K562 (cell line): Measurements from ENCODE around the gene POPDC2. TPM values are rescaled to one million over a fixed set of nuclear protein-coding genes. Genes with fewer than 3 reads are reported as not detected.

Source experiments
- ATAC-seq: fragments of 200-7000 bp; cut with Tn5 transposase; 3 replicates; pipeline ENCODE4 v1.9.1; 2020; ENCODE audit warnings: moderate library complexity
- Bru-seq: library from RNA; stranded (reverse); fragments of 400-500 nt; gene quantifications from one replicate; lab custom pipeline; 2021; lab: Mats Ljungman, UMichigan
- BruChase-seq, 2 experiments: library from RNA; stranded (reverse); fragments of 400-500 nt; gene quantifications; one replicate each; lab custom pipeline; 2021; lab: Mats Ljungman, UMichigan
- BruUV-seq: library from RNA; stranded (reverse); fragments of 400-500 nt; replicated peaks from 2 replicates; lab custom pipeline; 2021; lab: Mats Ljungman, UMichigan
- CTCF ChIA-PET: fragments of 300-600 bp; formaldehyde crosslinking; extraction: SDS; loops from one replicate; lab custom pipeline; 2021; ENCODE audit warnings: low intra/inter-chr PET ratio; lab: Yijun Ruan, JAX
- POLR2A ChIA-PET: fragments of 300-600, 350-650 bp; sonication (Branson Sonifier 250); formaldehyde crosslinking; extraction: SDS; loops from one replicate; lab custom pipeline; 2021; ENCODE audit warnings: antibody characterized with exemption, inconsistent platforms; lab: Yijun Ruan, JAX
- DNase-seq, 4 experiments: peaks; one replicate each; pipeline versions ENCODE4 v3.0.0 to v3.0.0-alpha.2; 2011 to 2018; ENCODE audit warnings: low spot score in 3 of 4, mixed read lengths in 3 of 4; ENCODE audit errors: extremely low read depth in 1 of 4
- FAIRE-seq: peaks from 2 replicates; lab custom pipeline; 2011; peaks lifted over from hg19 to GRCh38; lab: Jason Lieb, UNC
- H2AFZ ChIP-seq: 2 replicates; pipeline ENCODE4 v1.6.0; 2011; ENCODE audit warnings: low read depth, low read length, control low read depth, inconsistent platforms
- H3K27ac ChIP-seq: fragments of 200-600 bp; 3 replicates; pipeline ENCODE4 v1.8.0; 2011; ENCODE audit warnings: low read depth, mild to moderate bottlenecking, control low read depth, inconsistent platforms, low read length, moderate library complexity, mixed read lengths; ENCODE audit errors: extremely low read depth
- H3K27me3 ChIP-seq, 2 experiments: fragments of 300-600 bp in 1 of 2; 2 replicates in 1 of 2; 3 replicates in 1 of 2; pipeline versions ENCODE4 v1.6.0 to v1.8.0; 2011; ENCODE audit warnings: inconsistent platforms in 2 of 2, low read length in 2 of 2, mild to moderate bottlenecking in 1 of 2, mixed read lengths in 1 of 2, moderate library complexity in 1 of 2; ENCODE audit not compliant: control insufficient read depth in 2 of 2, insufficient read depth in 2 of 2
- H3K36me3 ChIP-seq: fragments of 300-600 bp; 3 replicates; pipeline ENCODE4 v1.8.0; 2011; ENCODE audit warnings: mild to moderate bottlenecking, low read length, inconsistent platforms; ENCODE audit not compliant: control insufficient read depth, insufficient read depth
- H3K4me1 ChIP-seq, 2 experiments: fragments of 200-600 bp in 1 of 2; replicated peaks in 1 of 2; 2 replicates in 1 of 2; 3 replicates in 1 of 2; pipeline versions ENCODE4 v1.5.1 to v1.8.0; 2011; ENCODE audit warnings: inconsistent platforms in 2 of 2, low read length in 2 of 2, mild to moderate bottlenecking in 1 of 2, mixed read lengths in 1 of 2, moderate library complexity in 1 of 2; ENCODE audit not compliant: control insufficient read depth in 2 of 2, insufficient read depth in 2 of 2
- H3K4me2 ChIP-seq: 2 replicates; pipeline ENCODE4 v1.6.1; 2011; ENCODE audit warnings: low read length, control low read depth, inconsistent platforms, mixed read lengths; ENCODE audit not compliant: insufficient read depth
- H3K4me3 ChIP-seq: fragments of 200-600 bp; sonication (generic), shearing (Covaris generic); 2 replicates; pipeline ENCODE4 v1.5.1; 2016; ENCODE audit warnings: control low read depth, inconsistent platforms
- H3K79me2 ChIP-seq: fragments of 200-600 bp; 3 replicates; pipeline ENCODE4 v1.8.0; 2011; ENCODE audit warnings: low read length, inconsistent platforms; ENCODE audit not compliant: control insufficient read depth, insufficient read depth
- H3K9ac ChIP-seq, 2 experiments: 2 replicates each; pipeline versions ENCODE4 v1.6.0 to v1.6.1; 2011; ENCODE audit warnings: low read depth in 2 of 2, low read length in 2 of 2, control low read depth in 1 of 2, inconsistent platforms in 1 of 2, mild to moderate bottlenecking in 1 of 2, mixed read lengths in 1 of 2; ENCODE audit not compliant: insufficient read depth in 1 of 2
- H3K9me1 ChIP-seq: one replicate; pipeline ENCODE4 v1.6.0; 2011; ENCODE audit warnings: inconsistent platforms, mild to moderate bottlenecking, low read length, moderate library complexity; ENCODE audit not compliant: control insufficient read depth, insufficient read depth
- H3K9me3 ChIP-seq: replicated peaks from 2 replicates; pipeline ENCODE4 v1.5.1; 2011; ENCODE audit warnings: low read depth, low read length, inconsistent platforms; ENCODE audit not compliant: control insufficient read depth, insufficient read depth
- H4K20me1 ChIP-seq: replicated peaks from 2 replicates; pipeline ENCODE4 v1.6.1; 2011; ENCODE audit warnings: low read length, inconsistent platforms, mixed read lengths; ENCODE audit not compliant: control insufficient read depth, insufficient read depth
- CEBPB ChIP-seq: fragments of 450-650 bp; IDR thresholded peaks from 2 replicates; pipeline ENCODE4 v1.6.1; 2016; ENCODE audit warnings: missing genetic modification characterization, missing compliant biosample characterization
- WGBS: fragments of 100-300 bp; shearing (Covaris generic); methylation state at CpG from one replicate; pipeline ENCODE4 v1.1.6; 2016; ENCODE audit warnings: low coverage, mixed read lengths; ENCODE audit not compliant: insufficient coverage; ENCODE audit errors: missing lambda C conversion rate; 5-methylcytosine and 5-hydroxymethylcytosine counted together
- in situ Hi-C: fragments of 300-500 bp; cut with MboI; formaldehyde crosslinking; loops from 4 replicates; pipeline ENCODE4 v1.15.0; 2018; ENCODE audit warnings: inconsistent platforms, mixed read lengths
- intact Hi-C: fragments of 100-400 bp; cut with micrococcal nuclease; formaldehyde crosslinking; loops from 2 replicates; pipeline ENCODE4 v1.14.2; 2022
- long read RNA-seq, 3 experiments: library from polyadenylated mRNA in 2 of 3; library from RNA in 1 of 3; unstranded in 2 of 3; stranded (forward) in 1 of 3; transcript quantifications; one replicate each; pipeline ENCODE4 v2.0.0, GENCODE V29; 2019 to 2022
- polyA minus RNA-seq, 3 experiments: library from RNA; depleted of rRNA, polyadenylated mRNA; stranded (reverse); fragments of >200 nt; gene quantifications; 2 replicates each; pipeline ENCODE4 v1.2.3, GENCODE V29; 2011
- polyA plus RNA-seq, 8 experiments: library from polyadenylated mRNA; depleted of rRNA in 4 of 8; stranded (reverse) in 5 of 8; unstranded in 3 of 8; fragments of >200 nt; fragmentation: Nextera tagmentation in 2 of 8; fragmentation: Illumina TruSeq in 1 of 8; extraction: Ambion mirVana in 2 of 8; extraction: Trizol in 1 of 8; gene quantifications; 2 replicates each; pipeline versions ENCODE4 v1.2.1 to v1.2.3, GENCODE V29; 2011 to 2014; ENCODE audit warnings: inconsistent platforms in 1 of 8, missing spikeins in 1 of 8
- total RNA-seq, 7 experiments: library from RNA; depleted of rRNA in 6 of 7; stranded (reverse); fragments of >200 nt in 6 of 7; fragmentation: Illumina TruSeq in 2 of 7; extraction: Trizol in 2 of 7; gene quantifications; 2 replicates each; pipeline versions ENCODE4 v1.2.1 to v1.2.3, GENCODE V29; 2011 to 2021; ENCODE audit warnings: low replicate concordance in 1 of 7
- TF ChIP-seq, protein P1 (sequence below): fragments of 200-800 bp; sonication (Bioruptor generic); IDR thresholded peaks from 2 replicates; pipeline ENCODE4 v1.6.1; 2017; ENCODE audit warnings: missing genetic modification characterization, missing compliant biosample characterization

POPDC2 gene, protein sequence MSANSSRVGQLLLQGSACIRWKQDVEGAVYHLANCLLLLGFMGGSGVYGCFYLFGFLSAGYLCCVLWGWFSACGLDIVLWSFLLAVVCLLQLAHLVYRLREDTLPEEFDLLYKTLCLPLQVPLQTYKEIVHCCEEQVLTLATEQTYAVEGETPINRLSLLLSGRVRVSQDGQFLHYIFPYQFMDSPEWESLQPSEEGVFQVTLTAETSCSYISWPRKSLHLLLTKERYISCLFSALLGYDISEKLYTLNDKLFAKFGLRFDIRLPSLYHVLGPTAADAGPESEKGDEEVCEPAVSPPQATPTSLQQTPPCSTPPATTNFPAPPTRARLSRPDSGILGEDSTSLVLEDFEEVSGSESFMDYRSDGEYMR
- 0.21 and 0.30 TPM in 2 replicates for total RNA-seq (2011; cell fraction: chromatin; rRNA removed; ENCODE audit: low replicate concordance)
- total RNA-seq (2011; cell fraction: nucleolus; rRNA removed) = 0.33 TPM in 1 of 2 replicates, not detected in the other
- total RNA-seq (2011; cell fraction: nucleoplasm; rRNA removed) = 0.44 and 0.69 TPM in 2 replicates
- total RNA-seq (2014; rRNA removed) = 0.08 TPM in 1 of 2 replicates, not detected in the other
- not detected in 2 replicates for total RNA-seq (2014; rRNA removed; fragmentation: Illumina TruSeq; extraction: Trizol)
- total RNA-seq (2015; rRNA removed; fragmentation: Illumina TruSeq; extraction: Trizol) = 0.41 TPM in 1 of 2 replicates, not detected in the other
- 0.13 TPM in 1 of 2 replicates, not detected in the other for total RNA-seq (2021)
- 0.13 and 0.28 TPM in 2 replicates for polyA plus RNA-seq (2011; rRNA removed)
- 0.09 TPM in 1 of 2 replicates, not detected in the other for polyA plus RNA-seq (2011; cell fraction: cytosol; rRNA removed)
- polyA plus RNA-seq (2011; cell fraction: nucleus; rRNA removed) = 0.24 and 0.34 TPM in 2 replicates
- 0.30 and 1.3 TPM in 2 replicates for polyA plus RNA-seq (2012)
- 0.09 and 0.17 TPM in 2 replicates for polyA plus RNA-seq (2014; fragmentation: Illumina TruSeq; extraction: Trizol)
- under 1 TPM; 0.08 to 0.31 TPM for polyA plus RNA-seq (2014; fragmentation: Nextera tagmentation; extraction: Ambion mirVana)
- 0.32 and 1.00 TPM in 2 replicates for polyA plus RNA-seq (2014; rRNA removed)
- 0.11 and 0.18 TPM in 2 replicates for polyA minus RNA-seq (2011; rRNA and poly(A)+ RNA removed)
- polyA minus RNA-seq (2011; cell fraction: cytosol; rRNA and poly(A)+ RNA removed) = not detected in 2 replicates
- polyA minus RNA-seq (2011; cell fraction: nucleus; rRNA and poly(A)+ RNA removed) = 0.44 TPM in 1 of 2 replicates, not detected in the other
- Bru-seq, nascent RNA = percentile 24 among the genes with signal in this experiment
- BruChase-seq, experiment 1, labeled RNA remaining after a 2-hour chase = percentile 31 among the genes with signal in this experiment
- BruChase-seq, experiment 2, labeled RNA remaining after a 6-hour chase = percentile 30 among the genes with signal in this experiment
- long read RNA-seq, experiment 1 = 0 reads
- long read RNA-seq, experiment 2 = 0 reads
- long read RNA-seq, experiment 3 = 0 reads

DNA sequence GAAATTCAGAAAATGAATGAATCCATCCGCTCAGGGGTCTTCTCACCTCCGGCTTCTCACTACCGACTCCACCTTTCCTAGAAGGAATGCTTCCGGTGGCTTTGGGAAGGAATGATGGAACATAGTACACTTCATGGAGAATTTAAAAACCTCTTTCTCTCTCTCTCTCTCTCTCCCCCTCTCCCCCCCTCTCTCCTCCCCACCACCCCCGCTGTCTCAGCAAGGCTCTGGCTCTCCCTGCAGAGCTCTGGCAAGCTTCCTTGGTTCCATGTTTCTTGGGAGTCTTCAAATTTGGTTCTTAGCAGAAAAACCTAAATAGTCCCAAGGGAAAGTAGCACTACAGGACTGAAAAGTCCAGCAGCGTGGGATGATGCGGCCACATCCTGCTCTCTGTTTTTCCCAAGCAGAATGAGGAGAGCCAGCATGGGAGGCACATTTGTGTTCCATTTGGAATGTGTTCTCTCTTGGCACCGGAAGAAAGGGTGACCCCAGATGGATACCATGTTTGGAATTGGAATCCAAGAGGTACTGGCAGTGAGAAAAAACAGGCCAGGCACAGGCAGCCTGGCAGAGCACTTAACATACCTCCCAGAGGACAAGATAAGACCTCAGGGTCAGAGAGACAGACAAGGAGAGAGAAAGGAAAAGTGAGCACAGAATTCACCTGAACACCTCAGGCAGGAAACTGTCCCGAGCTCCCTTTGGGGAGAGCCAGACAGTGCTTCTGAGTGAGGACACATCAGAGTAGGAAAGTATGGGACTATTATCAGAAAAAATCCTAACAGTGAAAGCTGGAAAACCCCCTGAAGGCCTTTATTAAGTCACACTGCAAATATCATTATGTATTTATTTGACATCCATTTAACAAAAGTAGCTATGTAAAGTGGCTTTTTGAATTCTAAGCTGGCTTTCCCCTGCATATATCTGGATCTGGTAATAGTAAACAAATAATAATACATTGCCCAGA is at the start of gene POPDC2:
TSS of gene POPDC2 (minus strand) at position 116 of the 967 bp plus-strand sequence. CDS start 166 bp downstream, outside the sequence.
- FAIRE-seq (no peak), ATAC-seq (no peak), DNase-seq (no peak)
- in situ Hi-C loops = no loop called here
- no peaks in the 10 kb centered on the region for H3K36me3 ChIP-seq
- no peaks in the 10 kb centered on the region for H3K9me3 ChIP-seq
- H3K79me2 ChIP-seq = no peaks in the 10 kb centered on the region
- no peaks in the 10 kb centered on the region for H3K27me3 ChIP-seq
- no peaks in the 10 kb centered on the region for H3K9me1 ChIP-seq
- WGBS = 90% methylated on average over 5 of the region's 9 CpGs
- TF ChIP-seq CEBPB (tag) = no peak
- TF ChIP-seq, protein P1, sequence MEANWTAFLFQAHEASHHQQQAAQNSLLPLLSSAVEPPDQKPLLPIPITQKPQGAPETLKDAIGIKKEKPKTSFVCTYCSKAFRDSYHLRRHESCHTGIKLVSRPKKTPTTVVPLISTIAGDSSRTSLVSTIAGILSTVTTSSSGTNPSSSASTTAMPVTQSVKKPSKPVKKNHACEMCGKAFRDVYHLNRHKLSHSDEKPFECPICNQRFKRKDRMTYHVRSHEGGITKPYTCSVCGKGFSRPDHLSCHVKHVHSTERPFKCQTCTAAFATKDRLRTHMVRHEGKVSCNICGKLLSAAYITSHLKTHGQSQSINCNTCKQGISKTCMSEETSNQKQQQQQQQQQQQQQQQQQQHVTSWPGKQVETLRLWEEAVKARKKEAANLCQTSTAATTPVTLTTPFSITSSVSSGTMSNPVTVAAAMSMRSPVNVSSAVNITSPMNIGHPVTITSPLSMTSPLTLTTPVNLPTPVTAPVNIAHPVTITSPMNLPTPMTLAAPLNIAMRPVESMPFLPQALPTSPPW = peak; percentile 48; the same call in 1 of the 2 replicates
- H3K9ac ChIP-seq = no peak within 1 kb of the TSS
- POLR2A ChIA-PET = interaction anchor here (1.1 to 1.2 kb wide), 3 partner anchors 14 to 16 kb away, joined by 3 read pairs; partner anchors contain the start of gene COX17
- no peak within 1 kb of the TSS for H3K4me3 ChIP-seq
- no peak within 1 kb of the TSS for H3K27ac ChIP-seq
- CTCF ChIA-PET = no interaction called here
- H3K4me2 ChIP-seq = no peak within 1 kb of the TSS
- intact Hi-C loops = no loop called here
- H2AFZ ChIP-seq = no peak within 1 kb of the TSS
- H3K4me1 ChIP-seq = peaks cover 0 to 22% of the 10 kb centered on the region in 2 experiments; a peak in 4 of 5 replicates
- H4K20me1 ChIP-seq = no peaks in the 10 kb centered on the region
- no TSS peak for BruUV-seq
